Thyroid gland (tissue), 4 donors: ENCODE data around the gene SEC16B. TPM values are rescaled to one million over a fixed set of nuclear protein-coding genes. Genes with fewer than 3 reads are reported as not detected.

Source experiments
- DNase-seq, 2 donors: peaks; one replicate each; pipeline ENCODE4 v3.0.0-alpha.2; 2019
- H3K27ac ChIP-seq, 3 donors: fragments of 200-600 bp; sonication (generic); 1 replicate in 2 of 3; 2 replicates in 1 of 3; pipeline ENCODE4 v1.5.1; 2016 to 2019; ENCODE audit warnings: mild to moderate bottlenecking in 1 of 3, moderate library complexity in 1 of 3
- H3K27me3 ChIP-seq: fragments of 200-600 bp; sonication (generic); one replicate; pipeline ENCODE4 v1.5.1; 2019
- H3K36me3 ChIP-seq, 2 donors: fragments of 200-600 bp; sonication (generic); one replicate each; pipeline ENCODE4 v1.5.1; 2016 to 2019
- H3K4me1 ChIP-seq, 2 donors: fragments of 200-600 bp; sonication (generic); one replicate each; pipeline ENCODE4 v1.5.1; 2017 to 2019
- H3K4me3 ChIP-seq, 3 donors: fragments of 200-600 bp; sonication (generic); replicated peaks in 1 of 3; 1 replicate in 2 of 3; 2 replicates in 1 of 3; pipeline ENCODE4 v1.5.1; 2016; ENCODE audit warnings: mild to moderate bottlenecking in 1 of 3
- H3K9me3 ChIP-seq: fragments of 200-600 bp; sonication (generic); one replicate; pipeline ENCODE4 v1.5.1; 2017
- POLR2A ChIP-seq, 2 donors: fragments of 450-650 bp; IDR thresholded peaks; one replicate each; pipeline ENCODE4 v1.6.1; 2017; ENCODE audit warnings: antibody characterized with exemption in 2 of 2, mild to moderate bottlenecking in 2 of 2, moderate library complexity in 1 of 2
- WGBS, 2 donors: methylation state at CpG; one replicate each; pipeline ENCODE4 v1.1.5; 2017; 5-methylcytosine and 5-hydroxymethylcytosine counted together
- intact Hi-C: fragments of 100-400 bp; cut with DNase I; formaldehyde crosslinking; loops from one replicate; pipeline ENCODE4 v1.15.1; 2023
- total RNA-seq, 4 donors: library from RNA; depleted of rRNA; stranded (reverse); fragments of >200 nt; gene quantifications; one replicate each; pipeline ENCODE4 v1.2.3, GENCODE V29; 2016
- TF ChIP-seq, protein P1 (sequence below), 6 experiments: fragments of 200-600 bp in 3 of 6; fragments of 450-650 bp in 3 of 6; sonication (generic) in 3 of 6; IDR thresholded peaks; one replicate each; pipeline ENCODE4 v1.5.1; 2016 to 2019; ENCODE audit warnings: antibody characterized with exemption in 6 of 6, mild to moderate bottlenecking in 2 of 6, inconsistent platforms in 1 of 6, moderate library complexity in 1 of 6

The SEC16B gene
- total RNA-seq, 4 donors from 2014 or later, result 3.8 to 12.8 (median 6.2) TPM

DNA sequence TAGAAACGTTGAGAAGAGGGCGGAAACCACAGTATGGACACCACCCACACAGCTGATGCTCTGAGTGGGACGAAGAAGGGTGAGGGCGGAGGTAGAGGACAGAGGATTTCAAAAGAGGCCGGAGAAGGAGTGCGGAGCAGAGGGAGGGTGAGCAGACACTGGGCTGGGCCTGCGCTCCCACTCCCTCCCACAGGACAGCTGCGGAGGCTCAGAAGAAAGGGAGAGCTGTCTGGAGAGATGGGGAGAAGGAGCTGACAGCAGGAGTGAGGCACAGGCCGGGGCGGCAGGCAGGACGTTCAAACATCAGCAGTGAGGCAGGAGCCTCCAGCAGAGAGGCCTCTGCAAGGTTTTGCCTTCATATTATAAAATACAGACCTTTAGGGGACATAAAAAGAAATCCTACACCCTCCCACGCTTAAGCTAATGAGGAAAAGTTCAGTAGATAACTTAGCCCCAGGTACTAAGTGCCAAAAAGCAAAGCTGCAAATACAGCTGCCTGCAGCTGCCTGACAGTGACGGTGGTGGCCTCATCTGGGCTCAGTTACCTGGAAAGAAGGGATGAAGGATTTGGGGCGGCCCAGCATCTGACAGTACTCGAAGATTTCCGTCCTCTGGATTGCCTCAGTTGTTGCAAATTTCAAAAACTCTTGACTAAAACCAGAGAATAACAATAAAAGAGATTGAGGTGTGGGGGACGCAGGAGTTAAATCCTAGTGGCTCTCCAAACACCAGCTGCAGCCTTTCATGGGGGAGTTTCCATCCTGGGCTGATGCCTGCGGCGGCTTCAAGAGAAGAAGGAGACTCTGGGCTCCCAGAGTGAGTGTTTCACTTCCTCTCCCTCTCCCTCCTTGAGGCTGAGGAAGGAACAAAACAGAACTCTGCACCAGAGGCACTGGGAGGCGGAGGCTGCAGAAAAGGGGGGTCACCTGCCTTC is 25.6 kb downstream of the SEC16B start:
- no peak for DNase-seq
- intact Hi-C loops, result no loop called here
- Histone ChIP-seq H3K4me1 (no peaks in the 10 kb centered on the region), H3K27ac (no peak overlapping the region), H3K36me3 (no peaks in the 10 kb centered on the region), H3K9me3 (no peaks in the 10 kb centered on the region), H3K27me3 (no peaks in the 10 kb centered on the region), H3K4me3 (no peak overlapping the region)
- TF ChIP-seq, protein P1, sequence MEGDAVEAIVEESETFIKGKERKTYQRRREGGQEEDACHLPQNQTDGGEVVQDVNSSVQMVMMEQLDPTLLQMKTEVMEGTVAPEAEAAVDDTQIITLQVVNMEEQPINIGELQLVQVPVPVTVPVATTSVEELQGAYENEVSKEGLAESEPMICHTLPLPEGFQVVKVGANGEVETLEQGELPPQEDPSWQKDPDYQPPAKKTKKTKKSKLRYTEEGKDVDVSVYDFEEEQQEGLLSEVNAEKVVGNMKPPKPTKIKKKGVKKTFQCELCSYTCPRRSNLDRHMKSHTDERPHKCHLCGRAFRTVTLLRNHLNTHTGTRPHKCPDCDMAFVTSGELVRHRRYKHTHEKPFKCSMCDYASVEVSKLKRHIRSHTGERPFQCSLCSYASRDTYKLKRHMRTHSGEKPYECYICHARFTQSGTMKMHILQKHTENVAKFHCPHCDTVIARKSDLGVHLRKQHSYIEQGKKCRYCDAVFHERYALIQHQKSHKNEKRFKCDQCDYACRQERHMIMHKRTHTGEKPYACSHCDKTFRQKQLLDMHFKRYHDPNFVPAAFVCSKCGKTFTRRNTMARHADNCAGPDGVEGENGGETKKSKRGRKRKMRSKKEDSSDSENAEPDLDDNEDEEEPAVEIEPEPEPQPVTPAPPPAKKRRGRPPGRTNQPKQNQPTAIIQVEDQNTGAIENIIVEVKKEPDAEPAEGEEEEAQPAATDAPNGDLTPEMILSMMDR (IDR thresholded peaks at IDR 0.05), result no peak
- TF ChIP-seq POLR2A (IDR thresholded peaks at IDR 0.05), result no peak
- WGBS, 2 donors, result 83 to 89% methylated on average over 20 of the region's 20 CpGs

DNA sequence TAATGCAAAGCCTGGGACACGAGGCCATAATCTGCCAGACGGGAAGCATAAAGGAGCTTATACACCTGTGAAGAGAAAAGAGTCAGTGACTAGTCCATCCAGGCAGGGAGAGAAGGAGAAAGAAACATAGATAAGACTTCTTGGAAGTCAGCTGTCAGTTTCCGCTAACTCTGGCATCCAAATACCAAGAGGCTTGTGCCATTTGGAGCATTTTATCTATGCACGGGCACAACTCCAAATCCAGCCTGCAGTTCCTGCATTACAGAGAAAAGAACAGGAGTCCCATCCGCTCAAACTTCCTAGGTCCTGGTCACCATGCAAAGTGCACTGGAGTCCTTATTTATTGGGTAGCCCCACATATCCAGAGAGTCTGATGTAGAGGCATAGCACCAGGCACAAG is 27.9 kb downstream of the SEC16B start:
- H3K27ac ChIP-seq, result no peak overlapping the region
- peaks cover 0 to 3% of the 10 kb centered on the region in 2 donors for H3K36me3 ChIP-seq
- intact Hi-C loops, result no loop called here
- no peaks in the 10 kb centered on the region for H3K27me3 ChIP-seq
- no peak overlapping the region for H3K4me3 ChIP-seq
- WGBS, 2 donors, result 92 to 97% methylated on average over 5 of the region's 5 CpGs
- H3K4me1 ChIP-seq, result no peaks in the 10 kb centered on the region
- no peak for DNase-seq
- TF ChIP-seq POLR2A (IDR thresholded peaks at IDR 0.05), result no peak
- TF ChIP-seq, protein P1 (IDR thresholded peaks at IDR 0.05), result no peak
- no peaks in the 10 kb centered on the region for H3K9me3 ChIP-seq

DNA sequence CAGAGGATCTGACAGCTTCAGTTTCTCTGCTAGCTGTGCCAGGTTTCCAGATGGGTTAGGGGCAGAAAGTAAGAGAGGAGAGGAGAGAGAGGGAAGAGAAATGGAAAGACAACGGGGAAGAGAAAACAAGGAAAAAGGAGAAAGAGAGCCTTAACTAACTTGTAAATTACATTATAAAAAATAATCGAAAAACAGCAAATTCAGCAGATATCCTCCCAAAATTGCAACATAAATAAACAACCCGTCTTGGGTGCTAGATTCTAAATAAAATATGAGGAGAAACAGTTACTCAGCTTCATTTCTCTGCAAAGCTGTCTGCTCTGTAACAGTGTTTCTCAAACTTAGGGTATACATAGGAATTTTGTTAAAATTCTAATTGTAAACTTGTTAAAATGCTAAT is 29.2 kb downstream of the SEC16B start:
- H3K4me1 ChIP-seq, result no peaks in the 10 kb centered on the region
- no peak overlapping the region for H3K27ac ChIP-seq
- no peak overlapping the region for H3K4me3 ChIP-seq
- H3K36me3 ChIP-seq, result peaks cover 0 to 3% of the 10 kb centered on the region in 2 donors
- TF ChIP-seq, protein P1 (IDR thresholded peaks at IDR 0.05), result no peak
- no peak for TF ChIP-seq POLR2A (IDR thresholded peaks at IDR 0.05)
- 86 to 94% methylated on average over 3 of the region's 3 CpGs for WGBS, 2 donors
- no peaks in the 10 kb centered on the region for H3K9me3 ChIP-seq
- H3K27me3 ChIP-seq, result no peaks in the 10 kb centered on the region
- intact Hi-C loops, result no loop called here
- DNase-seq, result no peak

DNA sequence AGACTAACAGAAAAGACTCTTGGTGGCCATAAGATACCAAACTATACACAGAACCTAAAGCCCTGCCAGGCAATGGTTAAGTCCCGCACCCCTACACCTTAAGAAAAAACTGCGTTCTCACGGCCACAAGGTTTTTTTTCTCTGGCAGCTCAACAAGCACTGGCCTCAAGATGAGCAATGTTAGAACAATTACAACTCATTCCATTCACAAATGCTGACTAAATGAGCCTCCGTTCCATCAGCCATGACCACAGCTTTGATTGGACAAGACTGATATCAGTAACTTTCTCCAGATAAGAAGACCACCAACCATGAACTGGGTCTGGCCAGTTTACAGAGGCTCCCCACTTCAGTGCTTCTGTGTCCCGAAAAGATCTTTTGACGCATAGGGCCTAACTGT is 31.9 kb downstream of the SEC16B start:
- no peak for DNase-seq
- intact Hi-C loops, result no loop called here
- Histone ChIP-seq H3K4me3 (no peak overlapping the region), H3K36me3 (peaks cover 3 to 4% of the 10 kb centered on the region in 2 donors), H3K27me3 (no peaks in the 10 kb centered on the region), H3K27ac (no peak overlapping the region), H3K9me3 (no peaks in the 10 kb centered on the region), H3K4me1 (no peaks in the 10 kb centered on the region)
- TF ChIP-seq POLR2A (IDR thresholded peaks at IDR 0.05), result no peak
- TF ChIP-seq, protein P1 (IDR thresholded peaks at IDR 0.05), result no peak
- 83 to 85% methylated on average over 6 of the region's 6 CpGs for WGBS, 2 donors

DNA sequence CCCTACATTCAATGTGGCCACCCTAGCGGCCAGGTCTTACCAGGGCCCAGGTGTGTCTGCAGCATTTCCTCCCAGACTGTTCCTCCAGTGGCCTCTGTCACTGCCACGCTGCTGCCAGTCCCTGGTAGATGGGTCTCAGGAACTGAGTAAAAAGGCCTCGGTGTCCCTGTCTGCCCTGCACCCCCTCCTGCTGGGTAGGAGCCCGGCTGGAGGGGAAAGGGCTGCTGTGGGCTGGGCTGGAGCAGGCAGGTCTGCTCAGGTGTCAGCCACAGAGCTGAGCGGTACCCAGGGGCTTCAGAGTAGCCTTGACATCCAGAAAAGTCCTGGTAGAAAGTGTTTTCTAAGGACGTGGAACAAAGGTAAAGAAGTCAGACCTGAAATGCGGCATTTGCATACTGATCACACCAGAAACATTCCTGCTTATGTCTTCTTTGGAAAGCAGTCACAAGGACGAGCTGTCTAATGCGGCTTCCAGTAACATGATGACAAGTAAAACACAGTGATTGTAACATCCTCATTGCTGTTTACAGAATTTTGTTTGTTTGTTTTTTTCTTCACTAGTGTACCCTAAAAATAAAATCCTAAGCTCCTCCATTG is 32.6 kb downstream of the SEC16B start:
- no peaks in the 10 kb centered on the region for H3K4me1 ChIP-seq
- H3K36me3 ChIP-seq, result peaks cover 3 to 5% of the 10 kb centered on the region in 2 donors
- TF ChIP-seq POLR2A (IDR thresholded peaks at IDR 0.05), result no peak
- TF ChIP-seq, protein P1 (IDR thresholded peaks at IDR 0.05), result no peak
- intact Hi-C loops, result no loop called here
- DNase-seq, result no peak
- H3K27me3 ChIP-seq, result no peaks in the 10 kb centered on the region
- H3K4me3 ChIP-seq, result no peak overlapping the region
- 87 to 92% methylated on average over 9 of the region's 9 CpGs for WGBS, 2 donors
- no peaks in the 10 kb centered on the region for H3K9me3 ChIP-seq
- H3K27ac ChIP-seq, result no peak overlapping the region
